ENCODE results near the gene NUP188.

NUP188 gene

DNA sequence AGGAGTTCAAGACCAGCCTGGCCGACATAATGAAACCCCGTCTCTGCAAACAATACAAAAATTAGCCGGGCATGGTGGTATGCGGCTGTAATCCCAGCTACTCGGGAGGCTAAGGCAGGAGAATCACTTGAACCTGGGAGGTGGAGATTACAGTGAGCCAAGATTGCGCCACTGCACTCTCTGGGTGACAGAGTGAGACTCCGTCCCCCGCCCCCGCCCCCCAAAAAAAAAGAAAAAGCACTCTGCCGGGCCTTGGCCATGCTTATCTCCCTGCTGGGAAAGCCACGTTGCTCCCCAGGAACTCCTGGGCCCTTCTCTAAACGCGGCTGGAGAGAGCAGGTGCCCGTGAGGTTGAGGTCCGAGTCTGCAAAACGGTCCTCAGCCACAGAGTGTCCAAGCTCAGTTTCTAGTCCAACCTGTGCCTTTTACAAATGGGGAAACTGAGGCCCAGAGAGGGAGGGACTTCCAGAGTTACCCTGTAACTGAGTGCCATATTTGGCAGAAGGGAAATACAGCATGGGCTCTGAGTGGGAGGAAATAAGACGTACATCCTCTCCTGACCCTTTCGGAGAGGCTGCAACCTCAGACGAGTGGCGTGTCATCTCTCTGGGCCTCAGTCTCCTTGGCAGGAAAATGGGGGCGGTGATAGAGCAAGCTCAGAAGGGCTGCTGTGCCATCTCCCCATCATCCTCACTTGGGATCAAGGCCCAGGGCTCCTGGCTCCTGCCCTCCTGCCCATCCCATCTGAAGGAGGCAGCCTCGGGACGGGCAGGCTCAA, 33.3 kb upstream of the NUP188 start:
- TF ChIP-seq, protein P1, sequence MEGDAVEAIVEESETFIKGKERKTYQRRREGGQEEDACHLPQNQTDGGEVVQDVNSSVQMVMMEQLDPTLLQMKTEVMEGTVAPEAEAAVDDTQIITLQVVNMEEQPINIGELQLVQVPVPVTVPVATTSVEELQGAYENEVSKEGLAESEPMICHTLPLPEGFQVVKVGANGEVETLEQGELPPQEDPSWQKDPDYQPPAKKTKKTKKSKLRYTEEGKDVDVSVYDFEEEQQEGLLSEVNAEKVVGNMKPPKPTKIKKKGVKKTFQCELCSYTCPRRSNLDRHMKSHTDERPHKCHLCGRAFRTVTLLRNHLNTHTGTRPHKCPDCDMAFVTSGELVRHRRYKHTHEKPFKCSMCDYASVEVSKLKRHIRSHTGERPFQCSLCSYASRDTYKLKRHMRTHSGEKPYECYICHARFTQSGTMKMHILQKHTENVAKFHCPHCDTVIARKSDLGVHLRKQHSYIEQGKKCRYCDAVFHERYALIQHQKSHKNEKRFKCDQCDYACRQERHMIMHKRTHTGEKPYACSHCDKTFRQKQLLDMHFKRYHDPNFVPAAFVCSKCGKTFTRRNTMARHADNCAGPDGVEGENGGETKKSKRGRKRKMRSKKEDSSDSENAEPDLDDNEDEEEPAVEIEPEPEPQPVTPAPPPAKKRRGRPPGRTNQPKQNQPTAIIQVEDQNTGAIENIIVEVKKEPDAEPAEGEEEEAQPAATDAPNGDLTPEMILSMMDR (IDR thresholded peaks at IDR 0.05; ENCODE audit: low read depth, low read length, missing control alignments), result no peak
- H3K4me3 ChIP-seq (ENCODE audit: low read depth, low read length), result no peak overlapping the region
- DNase-seq (ENCODE audit: low read depth), result no peak

- H3K4me3 ChIP-seq (ENCODE audit: low read depth, low read length), result no peak overlapping the region
- no peak for DNase-seq (ENCODE audit: low read depth)
- TF ChIP-seq, protein P1 (IDR thresholded peaks at IDR 0.05; ENCODE audit: low read depth, low read length, missing control alignments), result no peak
Measured at GRCh38 chr9:128916204-128916603, 31.3 kb upstream of the NUP188 start.

GRCh38 chr9:128916745-128917144, 30.8 kb upstream of the NUP188 start:
- DNase-seq (ENCODE audit: low read depth), result no peak
- TF ChIP-seq, protein P1 (IDR thresholded peaks at IDR 0.05; ENCODE audit: low read depth, low read length, missing control alignments), result no peak
- no peak overlapping the region for H3K4me3 ChIP-seq (ENCODE audit: low read depth, low read length)

GRCh38 chr9:128917151-128917849, 30.2 kb upstream of the NUP188 start:
- no peak overlapping the region for H3K4me3 ChIP-seq (ENCODE audit: low read depth, low read length)
- TF ChIP-seq, protein P1 (IDR thresholded peaks at IDR 0.05; ENCODE audit: low read depth, low read length, missing control alignments), result no peak
- no peak for DNase-seq (ENCODE audit: low read depth)

GRCh38 chr9:128918921-128919320, 28.6 kb upstream of the NUP188 start:
- TF ChIP-seq, protein P1 (IDR thresholded peaks at IDR 0.05; ENCODE audit: low read depth, low read length, missing control alignments), result no peak
- no peak overlapping the region for H3K4me3 ChIP-seq (ENCODE audit: low read depth, low read length)
- DNase-seq (ENCODE audit: low read depth), result no peak

- no peak overlapping the region for H3K4me3 ChIP-seq (ENCODE audit: low read depth, low read length)
- no peak for DNase-seq (ENCODE audit: low read depth)
- TF ChIP-seq, protein P1 (IDR thresholded peaks at IDR 0.05; ENCODE audit: low read depth, low read length, missing control alignments), result no peak
Measured at GRCh38 chr9:128919402-128920089, 28.0 kb upstream of the NUP188 start.
